Eye (tissue), 1 donor: ENCODE results near the gene CLASRP.

ENCODE experiments used
- DNase-seq: peaks from one replicate; pipeline ENCODE4 v3.0.0-alpha.2; 2015

Gene CLASRP

DNA sequence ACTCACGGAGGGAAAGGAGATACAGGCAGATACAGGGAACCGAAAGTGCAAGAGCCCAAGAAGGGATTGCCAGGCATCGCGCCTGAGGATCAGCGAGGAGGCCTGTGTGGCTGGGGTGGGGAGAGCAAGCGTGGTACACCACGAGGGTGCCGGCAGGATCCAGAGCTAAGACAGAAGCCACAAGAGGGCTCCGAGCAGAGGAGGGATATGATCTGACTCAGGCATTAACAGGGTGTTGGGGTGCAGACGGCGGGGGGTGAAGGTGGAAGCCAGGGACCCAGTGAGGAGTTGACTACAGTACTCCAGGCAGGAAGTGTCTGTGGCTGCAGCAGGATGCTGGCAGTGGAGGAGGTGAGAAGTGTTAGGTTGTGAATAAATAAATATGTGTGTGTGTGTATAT, 48.7 kb downstream of the CLASRP start:
- DNase-seq = no peak

DNA sequence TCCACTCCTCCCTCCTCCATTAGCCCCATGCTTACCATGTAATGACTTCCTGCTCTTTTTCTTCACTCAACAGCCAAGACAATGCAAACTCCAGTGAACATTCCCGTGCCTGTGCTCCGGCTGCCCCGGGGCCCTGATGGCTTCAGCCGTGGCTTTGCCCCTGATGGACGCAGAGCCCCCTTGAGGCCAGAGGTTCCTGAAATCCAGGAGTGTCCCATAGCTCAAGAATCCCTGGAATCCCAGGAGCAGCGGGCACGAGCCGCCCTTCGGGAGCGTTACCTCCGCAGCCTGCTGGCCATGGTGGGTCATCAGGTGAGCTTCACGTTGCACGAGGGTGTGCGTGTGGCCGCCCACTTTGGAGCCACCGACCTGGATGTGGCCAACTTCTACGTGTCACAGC, 51.2 kb downstream of the CLASRP start:
- no peak for DNase-seq

- DNase-seq = no peak
These were observed 51.8 kb downstream of the CLASRP start for GRCh38 chr19:45090606-45091005.

GRCh38 chr19:45091031-45091923, 52.4 kb downstream of the CLASRP start:
- DNase-seq = peak; percentile 100

GRCh38 chr19:45092747-45093678, 54.2 kb downstream of the CLASRP start, which contains the start of gene PPP1R37:
Gene PPP1R37, plus strand, starts transcription at chr19:45093179. Its CDS starts 147 bp downstream, at chr19:45093326.
- peak; percentile 99 for DNase-seq

- no peak for DNase-seq
These were observed 55.3 kb downstream of the CLASRP start for GRCh38 chr19:45094137-45094536.

- DNase-seq = no peak
These were observed 55.9 kb downstream of the CLASRP start for GRCh38 chr19:45094707-45095106.

- no peak for DNase-seq
These were observed 56.9 kb downstream of the CLASRP start for GRCh38 chr19:45095496-45096413.

DNA sequence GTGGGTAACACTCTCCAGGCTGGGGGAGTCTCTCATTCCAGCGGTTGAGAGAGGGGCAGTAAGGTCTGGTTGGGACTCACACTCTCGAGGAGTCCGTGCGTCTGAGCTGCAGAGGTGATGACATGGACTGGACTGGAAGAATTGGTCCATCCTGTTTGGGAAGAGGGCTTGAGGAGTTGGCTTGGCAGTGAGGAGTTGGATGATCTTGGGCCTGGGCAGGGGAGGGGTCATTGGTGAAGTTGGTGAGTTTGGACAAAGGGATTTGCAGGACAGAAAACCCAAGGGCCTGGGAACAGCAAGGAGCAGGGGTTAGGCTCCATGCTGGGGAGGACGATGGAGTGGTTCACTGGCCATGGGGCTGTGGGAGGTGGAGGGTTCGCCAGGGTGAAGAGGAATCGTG, 57.9 kb downstream of the CLASRP start:
- no peak for DNase-seq

- no peak for DNase-seq
These were observed 58.6 kb downstream of the CLASRP start for GRCh38 chr19:45097450-45097775.

DNA sequence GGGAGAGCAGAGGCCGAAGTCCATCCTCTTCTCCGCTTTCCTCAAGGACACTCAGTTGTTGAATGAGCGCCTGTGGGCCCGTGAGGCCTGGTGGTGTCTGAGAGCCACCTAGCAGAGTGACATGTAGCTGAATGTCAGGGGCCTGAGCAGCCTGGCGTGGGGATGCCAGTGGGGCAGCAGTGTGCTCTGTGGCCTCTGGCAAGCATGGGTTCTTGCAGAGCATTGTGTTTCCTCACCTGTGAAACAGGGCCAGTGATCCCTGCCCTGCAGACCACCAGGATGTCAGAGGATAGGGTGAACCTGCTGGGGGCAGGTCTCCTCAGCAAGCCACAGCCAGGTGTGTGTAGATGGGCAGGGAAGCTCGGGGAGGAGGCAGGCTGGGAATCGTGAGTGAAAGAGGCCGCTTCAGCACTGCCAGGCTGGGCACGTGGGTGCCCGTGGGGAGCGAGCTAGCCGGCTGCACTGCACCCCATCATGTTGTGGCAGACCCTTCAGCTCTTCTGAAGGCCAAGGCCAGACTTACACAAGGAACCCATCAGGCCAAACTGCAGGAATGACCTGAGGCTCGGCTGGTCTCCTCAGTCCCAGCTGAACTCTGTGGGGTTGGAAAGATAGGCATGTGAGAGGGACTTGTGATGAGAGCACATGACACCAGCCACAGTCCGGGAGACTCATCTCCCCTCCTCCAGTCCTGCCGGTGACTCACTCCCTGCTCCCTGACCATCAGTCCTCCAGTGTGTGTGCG, 59.1 kb downstream of the CLASRP start:
- DNase-seq = no peak

- DNase-seq = no peak
These were observed 59.9 kb downstream of the CLASRP start for GRCh38 chr19:45098521-45099466.

DNA sequence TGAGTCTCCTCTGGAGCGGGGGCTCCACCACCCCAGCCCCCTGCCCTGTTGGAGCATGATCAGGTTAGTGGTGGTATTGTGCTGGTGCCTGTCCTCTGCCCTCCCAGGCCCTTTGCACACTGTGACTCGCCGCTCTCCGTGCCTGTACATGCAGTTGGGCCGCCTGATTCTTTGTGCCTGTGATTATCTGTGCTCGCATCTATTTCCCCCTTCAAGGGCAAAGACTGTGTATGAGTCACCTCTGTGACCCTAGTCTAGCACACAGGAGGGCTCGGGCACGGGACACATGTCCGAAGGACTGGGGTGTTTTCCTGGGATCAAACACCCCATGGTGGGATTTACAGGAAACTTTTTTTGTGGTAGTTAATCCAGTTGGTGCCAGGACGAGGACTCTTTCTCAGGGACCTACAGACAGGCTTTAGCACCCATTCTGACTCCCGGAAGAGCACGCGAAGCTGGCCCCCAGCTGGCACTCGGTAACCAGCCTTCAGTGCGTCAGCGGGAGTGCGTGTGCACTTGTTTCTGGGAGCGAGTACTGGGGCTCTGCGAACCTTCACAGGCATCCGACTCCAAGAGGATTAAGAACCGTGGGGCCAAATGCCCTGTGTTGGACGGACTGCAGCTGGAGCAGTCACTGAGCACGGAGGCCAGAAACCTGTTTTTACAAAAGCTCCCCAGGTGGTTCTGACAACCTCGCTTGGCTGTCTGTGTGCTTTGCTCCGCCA, 60.8 kb downstream of the CLASRP start:
- peak; percentile 52 for DNase-seq

- no peak for DNase-seq
These were observed 61.4 kb downstream of the CLASRP start for GRCh38 chr19:45100201-45100600.

GRCh38 chr19:45100846-45101252, 62.0 kb downstream of the CLASRP start:
- DNase-seq = peak; percentile 74

GRCh38 chr19:45101806-45102205, 63.0 kb downstream of the CLASRP start:
- DNase-seq = no peak

DNA sequence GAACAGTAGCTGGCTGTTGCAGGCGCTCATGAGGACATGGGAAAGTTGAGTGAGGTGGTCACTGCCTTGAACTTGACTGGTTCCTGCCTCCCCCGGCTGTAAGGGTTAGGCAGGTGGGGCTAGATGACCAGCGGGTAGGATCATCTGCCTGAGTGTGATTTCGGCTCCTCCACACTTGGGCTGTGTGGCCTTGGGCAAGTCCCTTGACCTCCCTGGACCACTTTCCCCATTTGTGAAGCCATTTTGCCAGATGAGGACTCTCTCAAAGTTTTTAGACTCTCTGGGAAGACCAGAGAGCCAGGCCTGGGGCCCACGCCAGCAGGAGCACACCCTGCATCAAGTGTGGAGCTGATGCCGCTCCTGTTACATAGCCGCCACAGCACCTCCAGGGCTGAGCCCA, 63.6 kb downstream of the CLASRP start:
- DNase-seq = no peak

- peak; percentile 48 for DNase-seq
These were observed 64.3 kb downstream of the CLASRP start for GRCh38 chr19:45103156-45103507.

DNA sequence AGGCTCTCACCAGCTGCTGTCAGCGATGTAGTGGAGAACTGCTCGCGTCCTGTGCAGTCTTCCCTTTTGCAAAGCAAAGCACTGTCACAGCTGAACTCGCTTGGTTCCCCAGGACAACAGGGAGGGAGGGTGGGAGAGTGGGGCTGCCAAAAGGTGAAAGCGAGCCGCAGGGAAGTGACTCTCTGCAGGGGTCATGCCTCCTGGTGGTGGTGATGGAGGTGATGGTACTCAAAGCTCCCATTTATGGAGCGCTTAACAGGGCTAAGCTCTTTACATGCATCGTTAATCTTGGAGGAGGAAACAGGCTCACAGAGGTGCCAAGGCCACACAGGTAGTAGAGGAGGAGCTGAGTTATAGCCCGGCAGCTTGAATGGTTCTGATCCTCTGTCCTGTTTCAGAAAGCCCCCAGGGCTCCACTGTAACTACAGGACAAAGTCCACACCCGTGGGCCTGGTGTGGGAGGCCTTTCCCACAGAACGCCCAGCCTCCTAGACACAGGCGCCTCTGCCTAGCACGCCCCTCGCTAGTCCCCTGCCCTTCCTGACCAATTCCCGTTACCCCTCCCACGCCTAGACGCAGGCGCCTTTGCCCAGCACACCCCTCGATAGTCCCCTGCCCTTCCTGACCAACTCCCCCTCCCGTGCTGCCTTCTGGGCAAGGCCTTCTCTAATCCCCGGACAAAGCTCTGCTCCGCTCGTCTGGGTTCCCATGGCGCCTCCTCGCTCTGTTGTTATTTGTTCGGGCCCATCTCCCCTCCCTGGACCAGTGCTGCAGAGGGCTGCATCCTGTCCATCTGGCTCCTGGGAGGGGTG, 64.9 kb downstream of the CLASRP start:
- peak; percentile 62 for DNase-seq
